ENCODE results near the gene DEFB132. TPM values are rescaled to one million over a fixed set of nuclear protein-coding genes. Genes with fewer than 3 reads are reported as not detected.
A peak's percentile ranks its signal among the peaks of the same experiment; 100 is the strongest.
"Not testable (repeated sequence)": the region's sequence is repeated elsewhere in the genome, so short reads cannot be mapped to it uniquely, and the experiment has no call there.

DEFB132 gene
- total and polyA plus RNA-seq, 8 donors, result not detected

GRCh38 chr20:242905-243304 is 14.6 kb upstream of the DEFB132 start:
- H3K27ac ChIP-seq, result no peak overlapping the region
- DNase-seq (no peak), ATAC-seq (no peak)
- no peaks in the 10 kb centered on the region for H3K9me3 ChIP-seq
- TF ChIP-seq CTCF (IDR thresholded peaks at IDR 0.05), result no peak
- intact Hi-C loops (cut with DNase I), result no loop called here
- no peak overlapping the region for H3K4me3 ChIP-seq
- no peaks in the 10 kb centered on the region for H3K27me3 ChIP-seq
- no peaks in the 10 kb centered on the region for H3K36me3 ChIP-seq
- H3K4me1 ChIP-seq, result peaks cover 0 to 4% of the 10 kb centered on the region in 2 donors

GRCh38 chr20:251354-251753 is 6.2 kb upstream of the DEFB132 start:
- H3K4me1 ChIP-seq, result no peaks in the 10 kb centered on the region
- no peak overlapping the region for H3K27ac ChIP-seq
- intact Hi-C loops (cut with DNase I), result no loop called here
- no peaks in the 10 kb centered on the region for H3K9me3 ChIP-seq
- no peaks in the 10 kb centered on the region for H3K36me3 ChIP-seq
- H3K4me3 ChIP-seq, result no peak overlapping the region
- ATAC-seq, result no peak
- no peak for TF ChIP-seq CTCF (IDR thresholded peaks at IDR 0.05)
- H3K27me3 ChIP-seq, result peaks cover 0 to 4% of the 10 kb centered on the region in 2 donors
- DNase-seq, result no peak

- Histone ChIP-seq H3K27me3 (peaks cover 0 to 4% of the 10 kb centered on the region in 2 donors), H3K27ac (no peak overlapping the region), H3K4me1 (no peaks in the 10 kb centered on the region), H3K4me3 (no peak overlapping the region), H3K9me3 (no peaks in the 10 kb centered on the region), H3K36me3 (no peaks in the 10 kb centered on the region)
- no peak for TF ChIP-seq CTCF (IDR thresholded peaks at IDR 0.05)
- intact Hi-C loops (cut with DNase I), result no loop called here
- DNase-seq (no peak), ATAC-seq (no peak)
These were observed 4.7 kb upstream of the DEFB132 start for GRCh38 chr20:252801-253200.

- H3K36me3 ChIP-seq; DNase-seq; H3K4me3 ChIP-seq; intact Hi-C loops (cut with DNase I); H3K4me1 ChIP-seq; ATAC-seq; H3K27ac ChIP-seq; H3K9me3 ChIP-seq; H3K27me3 ChIP-seq: not testable (repeated sequence)
These were observed 4.1 kb upstream of the DEFB132 start for GRCh38 chr20:253447-253846.

GRCh38 chr20:258269-258858 is 840 bp downstream of the DEFB132 start:
- intact Hi-C loops (cut with DNase I), result no loop called here
- TF ChIP-seq CTCF (IDR thresholded peaks at IDR 0.05), result no peak
- no peak for ATAC-seq
- Histone ChIP-seq H3K27me3 (no peaks in the 10 kb centered on the region), H3K4me1 (no peaks in the 10 kb centered on the region), H3K9me3 (no peaks in the 10 kb centered on the region), H3K4me3 (no peak overlapping the region), H3K36me3 (no peaks in the 10 kb centered on the region), H3K27ac (no peak overlapping the region)
- DNase-seq, result no peak

- Histone ChIP-seq H3K9me3 (no peaks in the 10 kb centered on the region), H3K4me3 (no peak overlapping the region), H3K27ac (no peak overlapping the region), H3K27me3 (no peaks in the 10 kb centered on the region), H3K4me1 (no peaks in the 10 kb centered on the region), H3K36me3 (no peaks in the 10 kb centered on the region)
- ATAC-seq (no peak), DNase-seq (peak in 1 of 4 donors; percentile 25)
- no peak for TF ChIP-seq CTCF (IDR thresholded peaks at IDR 0.05)
- intact Hi-C loops (cut with DNase I), result no loop called here
These were observed 1.4 kb downstream of the DEFB132 start for GRCh38 chr20:258963-259362.
